ENCODE results near the gene GPR108. TPM values are rescaled to one million over a fixed set of nuclear protein-coding genes. Genes with fewer than 3 reads are reported as not detected.

GPR108 gene
- polyA plus RNA-seq, 1 donor (not counting 4 experiments of a cell fraction or from before 2014, with no cell fraction given): 57.7 TPM

DNA sequence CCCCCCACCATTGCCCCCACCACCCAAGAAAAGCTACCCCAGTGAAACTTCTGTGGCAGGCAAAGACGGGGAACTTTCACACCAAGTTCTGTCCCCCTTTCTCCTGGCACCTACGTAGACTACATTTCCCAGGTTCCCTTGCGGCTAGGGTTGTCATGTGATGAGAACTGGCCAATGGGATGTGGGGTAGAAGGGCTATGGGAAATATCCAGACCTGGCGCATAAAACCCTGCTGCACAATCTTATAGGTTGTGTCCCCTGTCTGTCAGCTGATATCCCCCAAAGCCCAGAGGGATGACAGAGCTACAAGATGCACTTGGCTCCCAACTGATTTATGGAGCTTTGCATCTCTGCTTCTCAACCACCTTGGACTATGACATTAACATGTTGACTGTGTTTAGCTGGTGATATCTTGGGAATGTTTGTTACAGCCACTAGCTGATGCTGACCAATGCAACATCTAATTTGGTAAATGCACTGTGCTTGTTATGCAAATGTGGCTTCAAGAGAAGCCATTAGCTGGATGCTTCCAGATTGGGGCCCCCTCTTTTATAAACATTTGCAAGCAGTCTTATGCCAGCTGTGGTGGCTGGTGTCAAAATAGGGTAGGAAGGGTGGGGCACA, 23.8 kb upstream of the GPR108 start:
- dilution Hi-C loops (cut with MboI; ENCODE audit: extremely low pct_ligation_motif_present, low sequenced_read_pairs): no loop called here
- Histone ChIP-seq H3K79me2 (ENCODE audit: control insufficient read depth, insufficient read depth, low read length) (peaks cover 47% of the 10 kb centered on the region), H3K4me3 (ENCODE audit: control insufficient read depth in 2 of 3, extremely low read depth in 1 of 3, insufficient read depth in 2 of 3, low read depth in 1 of 3, low read length in 3 of 3) (no peak overlapping the region), H3K9me3 (ENCODE audit: control insufficient read depth, low read depth, low read length) (no peaks in the 10 kb centered on the region), H3K27ac (ENCODE audit: control insufficient read depth, insufficient read depth, low read length) (no peak overlapping the region), H3K36me3 (ENCODE audit: control insufficient read depth in 2 of 2, extremely low read depth in 1 of 2, insufficient read depth in 2 of 2, low read length in 2 of 2) (peaks cover 32 to 54% of the 10 kb centered on the region in 2 experiments), H3K4me2 (ENCODE audit: control insufficient read depth, extremely low read depth, insufficient read depth, low read depth, low read length) (no peak overlapping the region), H2AFZ (ENCODE audit: control insufficient read depth, low read length) (no peak overlapping the region), H3K9me1 (ENCODE audit: control insufficient read depth, extremely low read depth, insufficient read depth, low read length) (no peaks in the 10 kb centered on the region), H3K4me1 (ENCODE audit: control insufficient read depth, extremely low read depth, insufficient read depth, low read length) (peaks cover 16% of the 10 kb centered on the region), H3K27me3 (ENCODE audit: control insufficient read depth, extremely low read depth, insufficient read depth, low read length) (no peaks in the 10 kb centered on the region), H3K9ac (ENCODE audit: control insufficient read depth, extremely low read depth, insufficient read depth, low read length) (no peak overlapping the region), H4K20me1 (ENCODE audit: control insufficient read depth, extremely low read depth, insufficient read depth, low read length) (peaks cover 9% of the 10 kb centered on the region)
- FAIRE-seq: no peak
- TF ChIP-seq EZH2 (IDR thresholded peaks at IDR 0.05; ENCODE audit: low read length): no peak
- no peak for DNase-seq (ENCODE audit: low read depth, low spot score)

DNA sequence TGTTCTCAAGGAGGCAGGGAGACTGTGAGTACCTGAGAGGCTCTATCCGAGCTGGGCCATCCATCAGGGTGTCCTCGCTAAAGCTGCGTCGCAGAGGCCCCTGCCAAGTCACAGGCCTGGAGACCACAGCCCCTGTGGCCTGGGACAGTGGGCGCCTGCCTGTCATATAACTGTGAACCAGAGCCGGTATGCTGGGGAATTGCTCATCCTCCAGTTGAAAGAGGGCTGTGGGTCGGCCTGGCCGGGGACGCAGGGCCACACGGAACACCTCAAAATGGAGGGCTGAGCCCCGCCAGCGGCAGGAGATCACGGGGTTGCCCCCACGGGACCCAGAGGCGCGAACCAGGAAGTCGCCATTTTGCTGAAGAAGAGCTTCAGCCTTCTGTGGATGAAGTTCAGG, 23.2 kb upstream of the GPR108 start:
- H3K9me1 ChIP-seq (ENCODE audit: control insufficient read depth, extremely low read depth, insufficient read depth, low read length): no peaks in the 10 kb centered on the region
- H3K9me3 ChIP-seq (ENCODE audit: control insufficient read depth, low read depth, low read length): no peaks in the 10 kb centered on the region
- TF ChIP-seq, protein P1, sequence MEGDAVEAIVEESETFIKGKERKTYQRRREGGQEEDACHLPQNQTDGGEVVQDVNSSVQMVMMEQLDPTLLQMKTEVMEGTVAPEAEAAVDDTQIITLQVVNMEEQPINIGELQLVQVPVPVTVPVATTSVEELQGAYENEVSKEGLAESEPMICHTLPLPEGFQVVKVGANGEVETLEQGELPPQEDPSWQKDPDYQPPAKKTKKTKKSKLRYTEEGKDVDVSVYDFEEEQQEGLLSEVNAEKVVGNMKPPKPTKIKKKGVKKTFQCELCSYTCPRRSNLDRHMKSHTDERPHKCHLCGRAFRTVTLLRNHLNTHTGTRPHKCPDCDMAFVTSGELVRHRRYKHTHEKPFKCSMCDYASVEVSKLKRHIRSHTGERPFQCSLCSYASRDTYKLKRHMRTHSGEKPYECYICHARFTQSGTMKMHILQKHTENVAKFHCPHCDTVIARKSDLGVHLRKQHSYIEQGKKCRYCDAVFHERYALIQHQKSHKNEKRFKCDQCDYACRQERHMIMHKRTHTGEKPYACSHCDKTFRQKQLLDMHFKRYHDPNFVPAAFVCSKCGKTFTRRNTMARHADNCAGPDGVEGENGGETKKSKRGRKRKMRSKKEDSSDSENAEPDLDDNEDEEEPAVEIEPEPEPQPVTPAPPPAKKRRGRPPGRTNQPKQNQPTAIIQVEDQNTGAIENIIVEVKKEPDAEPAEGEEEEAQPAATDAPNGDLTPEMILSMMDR (optimal IDR thresholded peaks at IDR 0.05 in 1 of 3, IDR thresholded peaks at IDR 0.05 in 1 of 3, conservative IDR thresholded peaks at IDR 0.05 in 1 of 3; ENCODE audit: extremely low read depth in 1 of 3, insufficient read depth in 2 of 3, low read length in 3 of 3): no peak
- TF ChIP-seq EZH2 (IDR thresholded peaks at IDR 0.05; ENCODE audit: low read length): no peak
- no peaks in the 10 kb centered on the region for H3K27me3 ChIP-seq (ENCODE audit: control insufficient read depth, extremely low read depth, insufficient read depth, low read length)
- peaks cover 12% of the 10 kb centered on the region for H3K4me1 ChIP-seq (ENCODE audit: control insufficient read depth, extremely low read depth, insufficient read depth, low read length)
- H3K9ac ChIP-seq (ENCODE audit: control insufficient read depth, extremely low read depth, insufficient read depth, low read length): no peak overlapping the region
- H4K20me1 ChIP-seq (ENCODE audit: control insufficient read depth, extremely low read depth, insufficient read depth, low read length): peaks cover 9% of the 10 kb centered on the region
- dilution Hi-C loops (cut with MboI; ENCODE audit: extremely low pct_ligation_motif_present, low sequenced_read_pairs): no loop called here
- FAIRE-seq: no peak
- H2AFZ ChIP-seq (ENCODE audit: control insufficient read depth, low read length): no peak overlapping the region
- H3K4me3 ChIP-seq (ENCODE audit: control insufficient read depth in 2 of 3, extremely low read depth in 1 of 3, insufficient read depth in 2 of 3, low read depth in 1 of 3, low read length in 3 of 3): no peak overlapping the region
- H3K36me3 ChIP-seq (ENCODE audit: control insufficient read depth in 2 of 2, extremely low read depth in 1 of 2, insufficient read depth in 2 of 2, low read length in 2 of 2): peaks cover 34 to 54% of the 10 kb centered on the region in 2 experiments
- H3K4me2 ChIP-seq (ENCODE audit: control insufficient read depth, extremely low read depth, insufficient read depth, low read depth, low read length): no peak overlapping the region
- DNase-seq (ENCODE audit: low read depth, low spot score): no peak
- H3K27ac ChIP-seq (ENCODE audit: control insufficient read depth, insufficient read depth, low read length): no peak overlapping the region
- peaks cover 45% of the 10 kb centered on the region for H3K79me2 ChIP-seq (ENCODE audit: control insufficient read depth, insufficient read depth, low read length)

Data from keratinocyte (primary cell).